Measurements from ENCODE around the gene ANKIB1.

- no peak for TF ChIP-seq CTCF (IDR thresholded peaks at IDR 0.05)
- no peak for TF ChIP-seq EZH2 (IDR thresholded peaks at IDR 0.05; ENCODE audit: borderline replicate concordance, insufficient read depth, low read depth, low read length, poor library complexity, severe bottlenecking)
These were observed 757 bp downstream of the ANKIB1 start for GRCh38 chr7:92246360-92247101.
